ENCODE measurements around the gene B4GALNT3.

GRCh38 chr12:449203-449602 lies 10.5 kb upstream of the B4GALNT3 start:
- TF ChIP-seq EZH2 (IDR thresholded peaks at IDR 0.05; ENCODE audit: insufficient read depth, poor library complexity, severe bottlenecking) (no peak), EZH2phosphoT487 (IDR thresholded peaks at IDR 0.05; ENCODE audit: insufficient read depth, low read depth) (no peak)
